Measurements from ENCODE around the gene HERC6.
"Not testable (repeated sequence)": the region's sequence is repeated elsewhere in the genome, so short reads cannot be mapped to it uniquely, and the experiment has no call there.

Gene HERC6

DNA sequence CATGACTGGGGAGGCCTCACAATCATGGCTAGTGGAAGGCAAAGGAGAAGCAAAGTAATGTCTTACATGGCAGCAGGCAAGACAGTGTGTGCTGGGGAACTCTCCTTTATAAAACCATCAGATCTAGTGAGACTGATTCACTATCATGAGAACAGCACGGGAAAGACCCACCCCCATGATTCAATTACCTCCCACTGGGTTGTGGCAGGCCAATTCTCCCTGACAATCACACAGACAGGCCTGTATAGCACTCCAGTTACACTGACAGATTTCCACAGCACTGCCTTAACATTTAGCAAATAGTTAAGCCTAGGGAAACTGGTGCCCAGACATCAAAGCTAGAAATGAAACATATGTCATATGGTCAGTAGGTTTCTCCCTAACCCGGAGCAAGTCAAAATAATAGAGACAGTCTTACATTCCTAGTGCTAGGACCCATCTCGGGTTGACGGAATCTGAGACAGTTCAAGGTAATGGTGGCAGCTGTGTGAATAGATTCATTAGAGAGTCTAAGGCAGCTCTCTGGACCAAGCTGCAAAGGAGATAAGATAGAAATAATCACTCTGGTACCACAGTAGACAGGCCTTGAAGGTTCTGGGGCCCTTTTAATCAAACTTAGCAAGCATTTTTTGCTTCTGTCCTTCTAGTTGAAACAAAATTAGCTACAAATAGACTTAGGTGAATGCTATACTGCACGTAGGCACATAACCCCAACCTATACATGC is 68.9 kb downstream of the HERC6 start:
- DNase-seq = no peak

DNA sequence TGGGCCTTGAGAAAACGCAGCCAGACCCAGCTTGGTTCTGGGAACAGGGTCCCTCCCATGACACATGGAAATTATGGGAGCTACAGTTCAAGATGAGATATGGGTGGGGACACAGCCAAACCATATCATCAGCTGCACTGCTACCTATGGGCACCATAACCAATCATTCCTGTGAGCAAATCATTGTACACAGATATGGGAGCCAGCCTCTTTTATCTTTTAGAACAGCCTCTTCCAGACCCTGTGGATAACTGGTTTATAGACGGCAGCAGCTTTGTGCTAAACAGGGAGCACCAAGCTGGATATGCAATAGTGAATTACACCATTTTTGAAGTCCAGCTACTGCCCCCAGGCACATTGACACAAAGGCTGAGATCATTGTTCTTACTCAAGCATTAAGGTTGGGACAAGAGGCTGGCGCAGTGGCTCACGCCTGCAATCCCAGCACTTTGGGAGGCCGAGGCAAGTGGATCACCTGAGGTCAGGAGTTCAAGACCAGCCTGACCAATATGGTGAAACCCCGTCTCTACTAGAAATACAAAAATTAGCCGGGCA is 69.6 kb downstream of the HERC6 start:
- DNase-seq = not testable (repeated sequence)

DNA sequence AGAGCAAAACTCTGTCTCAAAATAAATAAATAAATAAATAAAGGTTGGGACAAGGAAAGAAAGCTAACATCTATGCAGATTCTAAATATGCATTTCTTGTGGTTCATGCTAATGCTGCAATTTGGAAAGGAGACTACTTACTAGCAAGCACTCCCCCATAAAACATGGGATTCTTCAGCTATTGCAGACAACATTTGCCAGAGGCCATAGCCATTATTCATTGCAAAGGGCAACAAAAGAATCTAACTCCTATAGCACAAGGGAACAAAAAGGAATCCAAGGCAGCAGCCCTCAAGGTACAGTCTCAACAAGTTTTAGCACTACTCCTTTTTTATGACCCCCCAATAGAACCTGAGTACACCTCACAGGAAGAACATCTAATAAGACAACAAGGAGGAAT is 70.2 kb downstream of the HERC6 start:
- DNase-seq = no peak

DNA sequence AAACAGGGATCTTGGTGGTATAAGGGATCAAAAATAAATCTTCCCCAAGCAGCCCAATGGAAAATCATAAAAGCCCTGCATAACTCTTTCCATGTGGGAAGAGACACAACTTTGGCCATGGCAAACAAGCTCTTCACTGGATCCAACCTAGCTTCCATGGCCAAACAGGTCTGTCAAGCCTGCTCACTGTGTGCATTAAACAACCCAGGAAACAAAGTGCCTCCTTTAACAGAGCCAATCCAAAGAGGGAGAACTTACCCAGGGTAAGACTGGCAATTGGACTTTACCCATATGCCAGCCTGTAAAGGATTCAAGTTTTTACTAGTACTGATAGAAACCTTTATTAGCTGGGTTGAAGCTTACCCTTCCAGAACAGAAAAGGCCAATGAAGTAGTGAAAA is 70.6 kb downstream of the HERC6 start:
- no peak for DNase-seq

DNA sequence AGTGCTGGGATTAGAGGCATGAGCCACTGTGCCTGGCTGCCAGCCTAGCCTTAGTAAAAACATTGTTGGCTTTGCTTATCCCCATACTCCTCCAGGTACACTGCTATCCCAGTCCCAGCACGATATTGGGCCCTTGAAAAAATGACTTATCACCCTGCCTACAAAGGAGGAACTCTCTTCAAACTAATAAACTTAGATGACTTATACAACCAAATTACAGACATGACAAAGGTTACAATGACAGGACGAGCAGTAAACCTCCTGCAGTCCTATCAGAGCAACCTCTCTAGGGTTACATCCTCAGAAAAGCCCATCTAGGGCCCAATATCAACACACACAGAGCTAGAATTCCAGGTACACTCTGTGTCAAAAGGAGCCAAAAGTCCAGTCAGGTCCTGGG is 72.6 kb downstream of the HERC6 start:
- DNase-seq = no peak

DNA sequence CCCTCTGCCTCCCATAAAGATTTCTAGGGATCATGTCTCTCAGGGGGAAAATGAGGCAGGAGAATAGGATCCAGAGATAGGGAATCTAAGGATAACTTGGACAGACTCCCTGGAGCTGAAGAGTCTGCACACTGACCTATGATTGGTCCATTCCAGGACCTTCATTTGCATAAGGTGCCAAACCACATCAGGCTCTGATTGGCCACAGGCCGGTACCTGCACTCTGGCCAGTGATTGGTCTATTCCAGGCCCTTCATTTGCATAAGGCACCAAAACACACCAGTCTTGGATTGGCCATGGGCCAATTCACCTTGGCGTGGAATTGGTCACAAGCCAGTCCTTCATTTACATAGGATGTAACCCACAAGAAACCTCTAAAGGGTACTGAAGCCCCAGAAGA is 74.3 kb downstream of the HERC6 start:
- no peak for DNase-seq

DNA sequence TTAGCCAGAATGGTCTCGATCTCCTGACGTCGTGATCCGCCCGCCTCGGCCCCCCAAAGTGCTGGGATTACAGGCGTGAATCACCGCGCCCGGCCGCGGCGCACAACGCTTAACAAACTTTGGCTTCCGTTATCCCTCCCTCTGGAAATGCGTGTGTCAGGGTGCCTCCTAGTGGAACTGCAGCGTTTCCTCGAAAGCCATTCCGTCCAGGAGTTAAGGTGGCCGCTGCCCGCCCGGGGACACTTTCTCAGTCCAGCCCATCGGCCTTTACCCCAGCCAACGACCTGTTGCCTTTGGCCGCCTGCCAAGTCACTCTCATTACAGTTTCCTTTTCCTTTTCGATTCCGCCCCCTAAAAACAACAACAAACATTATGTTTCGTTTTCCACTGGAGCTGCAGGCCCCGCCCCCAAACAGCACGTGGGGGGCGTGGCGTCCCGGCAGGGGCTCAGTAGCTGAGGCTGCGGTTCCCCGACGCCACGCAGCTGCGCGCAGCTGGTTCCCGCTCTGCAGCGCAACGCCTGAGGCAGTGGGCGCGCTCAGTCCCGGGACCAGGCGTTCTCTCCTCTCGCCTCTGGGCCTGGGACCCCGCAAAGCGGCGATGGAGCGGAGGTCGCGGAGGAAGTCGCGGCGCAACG is 78.1 kb downstream of the HERC6 start, which contains the start of gene HERC5:
Gene HERC5, plus strand, starts transcription at position 450 of the 637 bp plus-strand sequence. Its CDS starts 151 bp downstream, at position 601.
- DNase-seq = peak; percentile 87

DNA sequence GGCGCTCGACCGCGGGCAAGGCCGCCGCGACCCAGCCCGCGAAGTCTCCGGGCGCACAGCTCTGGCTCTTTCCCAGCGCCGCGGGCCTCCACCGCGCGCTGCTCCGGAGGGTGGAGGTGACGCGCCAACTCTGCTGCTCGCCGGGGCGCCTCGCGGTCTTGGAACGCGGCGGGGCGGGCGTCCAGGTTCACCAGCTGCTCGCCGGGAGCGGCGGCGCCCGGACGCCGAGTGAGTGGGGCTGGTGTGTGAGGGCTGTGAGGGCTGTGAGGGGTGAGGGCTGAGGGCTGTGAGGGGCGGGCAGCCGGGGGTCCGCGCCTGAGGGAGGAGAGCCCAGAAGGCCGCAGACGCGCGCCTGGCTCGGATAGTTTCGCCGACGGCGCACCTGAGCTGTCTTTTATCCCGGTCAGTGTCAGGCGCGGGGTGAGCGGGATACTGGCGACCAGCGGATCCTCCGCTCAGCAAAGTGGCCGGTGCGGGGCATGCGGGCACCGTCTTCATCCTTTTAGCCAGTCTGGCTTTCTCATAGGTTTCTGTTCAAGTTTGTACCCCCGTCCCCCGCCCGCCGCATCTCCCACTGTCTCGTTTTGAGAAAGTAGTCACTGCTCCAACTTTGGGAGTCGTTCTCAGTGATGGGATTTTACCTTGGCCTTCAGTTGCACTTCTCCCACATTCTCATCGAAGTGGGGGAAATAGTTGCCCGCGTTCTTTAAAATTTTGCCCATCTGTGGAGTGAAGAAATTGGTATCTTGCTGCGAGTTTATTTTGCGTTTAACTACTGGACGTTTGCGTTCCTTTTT is 78.9 kb downstream of the HERC6 start:
- DNase-seq = peak; percentile 30

DNA sequence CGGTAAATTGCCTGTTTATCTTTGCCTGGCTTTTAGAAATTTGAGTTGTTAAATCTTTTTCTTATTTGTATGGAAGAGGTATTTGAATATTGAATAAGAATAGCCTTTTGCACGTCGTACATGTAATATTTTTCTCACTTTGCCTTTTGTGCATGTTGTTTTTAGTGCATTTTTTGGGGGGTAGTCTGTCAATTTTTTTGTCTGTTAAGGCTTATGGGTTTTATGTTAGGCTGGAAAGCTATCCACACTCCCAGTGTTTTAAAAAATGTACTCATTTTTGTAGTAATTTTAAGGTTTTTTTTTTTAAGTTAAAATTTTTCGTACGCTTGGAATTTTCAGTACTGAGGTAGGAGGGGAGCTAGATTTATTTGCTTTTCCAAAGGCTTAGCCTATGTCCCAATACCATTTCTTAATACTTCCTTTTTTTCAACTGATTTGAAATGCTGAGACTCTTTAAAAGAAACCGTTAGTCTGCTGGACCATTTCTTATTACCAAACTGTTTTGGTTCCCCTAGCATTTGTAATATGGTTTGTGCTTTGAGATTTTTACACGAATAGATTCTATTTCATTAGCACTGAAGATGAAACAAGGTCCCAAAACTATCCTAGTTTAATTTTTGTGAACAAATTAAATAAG is 79.6 kb downstream of the HERC6 start:
- no peak for DNase-seq

DNA sequence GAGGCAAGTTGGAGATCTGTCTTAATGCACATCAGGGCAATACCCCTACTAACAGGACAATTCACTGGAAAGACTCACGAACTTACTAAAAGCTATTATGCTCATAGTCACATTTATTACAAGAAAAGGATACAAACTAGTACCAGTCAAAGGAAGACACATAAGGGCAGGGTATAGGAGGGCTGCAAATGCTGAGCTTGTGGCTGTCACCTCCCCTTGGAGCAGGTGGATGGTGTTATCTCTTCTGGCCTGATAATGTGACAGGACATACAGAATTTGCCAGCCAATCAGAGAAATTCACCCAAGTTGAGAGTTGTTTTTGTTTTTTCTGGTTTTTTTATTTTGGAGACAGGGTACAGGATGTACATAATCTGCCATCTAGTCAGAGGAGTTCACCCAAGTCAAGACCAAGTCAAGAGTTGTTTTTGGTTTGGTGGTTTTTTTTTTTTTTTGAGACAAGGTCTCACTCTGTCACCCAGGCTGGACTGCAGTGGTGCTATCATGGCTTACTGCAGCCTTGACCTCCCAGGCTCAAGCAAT is 87.1 kb downstream of the HERC6 start:
- no peak for DNase-seq

DNA sequence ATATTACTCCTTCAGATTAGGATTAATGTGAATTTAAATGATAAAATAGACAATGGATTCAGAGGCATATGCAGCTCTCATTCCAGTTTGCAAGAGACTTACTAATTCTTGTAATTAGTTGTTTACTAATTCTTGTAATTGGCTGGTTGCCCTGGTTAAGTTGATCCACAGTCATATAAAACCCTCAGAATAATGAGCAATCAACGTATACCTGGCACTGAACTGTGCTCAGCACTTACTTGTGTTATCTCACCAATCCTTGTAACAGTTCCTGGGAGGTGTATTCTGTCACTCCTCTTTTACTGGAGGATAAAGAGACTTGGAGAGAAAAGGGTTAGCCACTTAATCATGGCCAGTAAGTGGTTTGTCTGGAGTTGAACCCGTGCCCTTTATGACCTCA is 88.7 kb downstream of the HERC6 start:
- DNase-seq = no peak

DNA sequence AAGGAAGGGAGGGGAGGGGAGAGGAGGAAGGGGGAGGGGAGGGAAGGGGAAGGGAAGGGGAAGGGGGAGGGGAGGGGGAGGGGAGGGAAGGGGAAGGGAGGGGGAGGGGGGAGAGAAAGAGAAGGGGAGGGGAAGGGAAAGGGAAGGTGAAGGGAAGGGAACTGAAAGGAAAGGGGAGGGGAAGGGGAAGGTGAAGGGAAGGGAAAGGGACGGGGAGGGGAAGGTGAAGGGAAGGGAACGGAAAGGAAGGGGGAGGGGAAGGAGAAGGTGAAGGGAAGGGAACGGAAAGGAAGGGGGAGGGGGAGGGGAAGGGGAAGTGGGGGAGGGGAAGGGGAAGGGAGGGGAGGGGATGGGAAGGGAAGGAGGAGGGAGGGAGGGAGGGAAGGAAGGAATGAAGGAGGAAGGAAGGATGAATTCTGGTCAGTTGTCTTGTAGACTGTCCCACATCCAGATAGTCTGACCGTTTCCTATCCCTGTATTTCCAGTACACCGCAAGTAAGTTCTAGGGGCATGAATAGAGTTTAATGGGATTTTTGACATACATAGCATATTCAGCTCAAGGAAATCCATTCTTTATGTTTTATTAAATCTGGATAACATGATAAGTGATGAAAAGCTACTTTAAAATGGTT is 98.7 kb downstream of the HERC6 start:
- DNase-seq = no peak

DNA sequence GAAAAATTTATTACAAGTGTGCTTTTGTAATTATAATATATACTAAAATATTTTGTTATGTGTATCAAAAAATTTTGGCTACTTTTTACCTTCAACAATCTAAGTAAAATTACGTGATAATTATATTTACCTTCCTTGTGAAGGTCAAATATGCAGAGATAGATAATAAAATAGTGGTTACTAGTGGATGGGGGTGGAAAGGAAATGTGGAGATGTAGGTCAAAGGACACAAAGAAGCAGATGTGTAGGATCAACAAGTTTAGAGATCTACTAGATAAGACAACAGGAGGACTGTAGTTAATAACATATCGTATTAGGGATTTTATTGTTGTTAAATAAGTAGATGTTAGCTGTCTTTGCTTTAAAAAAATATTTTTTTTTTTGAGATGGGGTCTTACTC is 99.6 kb downstream of the HERC6 start:
- no peak for DNase-seq

DNA sequence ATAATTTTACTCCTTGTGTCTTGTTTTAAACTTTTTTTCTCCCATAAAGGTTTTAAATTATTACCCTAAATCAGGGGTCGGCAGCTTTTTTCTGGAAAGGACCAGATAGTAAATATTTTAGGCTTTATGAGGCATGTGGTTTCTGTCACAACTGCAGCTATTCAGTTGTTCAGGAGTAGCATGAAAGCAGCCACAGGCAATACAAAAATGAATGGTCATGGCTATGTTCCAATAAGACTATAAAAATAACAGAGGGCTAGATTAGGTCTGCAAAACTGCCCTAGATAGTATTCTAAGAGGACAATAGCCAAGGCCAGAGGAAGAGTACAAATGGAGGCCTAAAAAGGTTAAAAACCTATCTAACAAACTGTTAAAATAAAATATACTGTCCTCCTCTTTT is 102.9 kb downstream of the HERC6 start:
- DNase-seq = no peak

DNA sequence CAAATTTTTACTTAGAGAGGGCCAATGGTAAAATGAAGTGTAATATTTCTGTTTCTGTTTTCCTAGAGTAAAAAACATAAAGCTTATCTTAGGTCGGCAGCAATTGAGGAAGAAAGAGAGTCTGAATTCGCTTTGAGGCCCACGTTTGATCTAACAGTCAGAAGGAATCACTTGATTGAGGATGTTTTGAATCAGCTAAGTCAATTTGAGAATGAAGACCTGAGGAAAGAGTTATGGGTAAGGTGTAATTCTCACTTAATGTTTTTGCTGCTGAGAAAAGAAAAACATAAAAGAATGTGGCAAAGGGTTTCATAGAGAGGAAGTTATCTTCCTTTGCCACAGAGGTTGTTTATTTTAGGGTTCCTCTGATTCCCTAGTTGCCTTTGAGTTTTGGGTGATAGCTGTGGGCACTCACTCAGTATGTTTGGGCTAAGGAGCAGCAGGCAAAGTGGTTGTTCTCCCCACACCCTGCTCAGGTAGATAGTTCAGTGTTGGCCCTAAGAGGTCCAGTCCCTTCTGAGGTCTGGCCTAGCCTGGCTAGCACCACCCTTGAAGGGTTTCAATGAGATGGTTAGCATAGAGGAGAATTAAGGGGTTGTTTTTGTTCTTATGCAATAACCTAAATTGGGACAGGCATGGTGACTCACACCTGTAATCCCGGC is 110.6 kb downstream of the HERC6 start:
- no peak for DNase-seq

All from stimulated activated CD4-positive, alpha-beta T cell treated with anti-CD3 and anti-CD28 coated beads, Interleukin-1b, Interleukin-23, amount 100 ng/mL, for 48 hours (primary cell).